H9 (cell line): ENCODE data around the gene DCAF12. TPM values are rescaled to one million over a fixed set of nuclear protein-coding genes. Genes with fewer than 3 reads are reported as not detected.

ENCODE experiments used
- DNase-seq: peaks from one replicate; pipeline ENCODE4 v3.0.0-alpha.2; 2017
- H2AFZ ChIP-seq: one replicate; pipeline ENCODE4 v1.6.1; 2013; ENCODE audit warnings: mild to moderate bottlenecking, low read length, control low read depth, moderate library complexity
- H2AK5ac ChIP-seq: 2 replicates; pipeline ENCODE4 v1.6.1; 2013; ENCODE audit warnings: low read length, control low read depth, mixed read lengths; ENCODE audit not compliant: insufficient read length
- H2BK120ac ChIP-seq: one replicate; pipeline ENCODE4 v1.6.1; 2013; ENCODE audit warnings: low read depth, mild to moderate bottlenecking, low read length, control low read depth, inconsistent platforms; ENCODE audit not compliant: poor library complexity, severe bottlenecking
- H2BK12ac ChIP-seq: 2 replicates; pipeline ENCODE4 v1.6.1; 2013; ENCODE audit warnings: low read length, control low read depth, mixed read lengths, low read depth; ENCODE audit not compliant: insufficient read length
- H2BK15ac ChIP-seq: 2 replicates; pipeline ENCODE4 v1.6.1; 2013; ENCODE audit warnings: low read depth, low read length, control low read depth
- H2BK20ac ChIP-seq: one replicate; pipeline ENCODE4 v1.6.1; 2013; ENCODE audit warnings: low read depth, mild to moderate bottlenecking, low read length, control low read depth, inconsistent platforms; ENCODE audit not compliant: poor library complexity, severe bottlenecking
- H2BK5ac ChIP-seq: 2 replicates; pipeline ENCODE4 v1.6.1; 2013; ENCODE audit warnings: low read length, control low read depth, mixed read lengths; ENCODE audit not compliant: insufficient read length
- H3K14ac ChIP-seq: 2 replicates; pipeline ENCODE4 v1.6.1; 2013; ENCODE audit warnings: low read length, control low read depth; ENCODE audit not compliant: insufficient read depth
- H3K18ac ChIP-seq: 2 replicates; pipeline ENCODE4 v1.6.1; 2013; ENCODE audit warnings: low read depth, mild to moderate bottlenecking, mixed read lengths, low read length, control low read depth; ENCODE audit not compliant: insufficient read length
- H3K23ac ChIP-seq: 2 replicates; pipeline ENCODE4 v1.6.1; 2013; ENCODE audit warnings: low read length, control low read depth, mixed read lengths, low read depth; ENCODE audit not compliant: insufficient read length
- H3K23me2 ChIP-seq: 2 replicates; pipeline ENCODE4 v1.6.1; 2013; ENCODE audit warnings: low read depth, mild to moderate bottlenecking, mixed read lengths, low read length, control low read depth; ENCODE audit not compliant: insufficient read length, poor library complexity, severe bottlenecking
- H3K27ac ChIP-seq: 2 replicates; pipeline ENCODE4 v1.5.1; 2013; ENCODE audit warnings: low read length, control low read depth, mixed read lengths, low read depth; ENCODE audit not compliant: insufficient read length
- H3K27me3 ChIP-seq: 2 replicates; pipeline ENCODE4 v1.6.1; 2013; ENCODE audit warnings: low read length, control low read depth, inconsistent platforms; ENCODE audit not compliant: insufficient read depth
- H3K4ac ChIP-seq: 2 replicates; pipeline ENCODE4 v1.6.1; 2013; ENCODE audit warnings: low read depth, mild to moderate bottlenecking, control low read depth, inconsistent platforms, low read length, moderate library complexity
- H3K4me1 ChIP-seq: 2 replicates; pipeline ENCODE4 v1.6.1; 2013; ENCODE audit warnings: low read length, control low read depth, inconsistent platforms; ENCODE audit not compliant: insufficient read depth
- H3K4me2 ChIP-seq: 2 replicates; pipeline ENCODE4 v1.6.1; 2013; ENCODE audit warnings: low read length, control low read depth, mixed read lengths; ENCODE audit not compliant: insufficient read length, insufficient read depth
- H3K56ac ChIP-seq: 2 replicates; pipeline ENCODE4 v1.6.1; 2013; ENCODE audit warnings: low read depth, mild to moderate bottlenecking, mixed read lengths, low read length, control low read depth; ENCODE audit not compliant: insufficient read length
- H3K79me1 ChIP-seq: 2 replicates; pipeline ENCODE4 v1.6.1; 2013; ENCODE audit warnings: low read depth, mild to moderate bottlenecking, moderate library complexity, low read length, control low read depth, inconsistent platforms; ENCODE audit not compliant: insufficient read depth, poor library complexity, severe bottlenecking
- H3K79me2 ChIP-seq: 2 replicates; pipeline ENCODE4 v1.6.1; 2013; ENCODE audit warnings: low read length, control low read depth, inconsistent platforms; ENCODE audit not compliant: insufficient read depth
- H3K9ac ChIP-seq: 2 replicates; pipeline ENCODE4 v1.6.1; 2013; ENCODE audit warnings: low read length, control low read depth, mixed read lengths; ENCODE audit not compliant: insufficient read length; ENCODE audit errors: extremely low read depth
- H3K9me3 ChIP-seq: one replicate; pipeline ENCODE4 v1.6.1; 2013; ENCODE audit warnings: low read depth, low read length, inconsistent platforms; ENCODE audit not compliant: control insufficient read depth
- H3T11ph ChIP-seq: one replicate; pipeline ENCODE4 v1.6.1; 2013; ENCODE audit warnings: mild to moderate bottlenecking, low read length, control low read depth, inconsistent platforms
- H4K20me1 ChIP-seq: one replicate; pipeline ENCODE4 v1.6.1; 2013; ENCODE audit not compliant: control insufficient read depth, insufficient read length, insufficient read depth
- H4K5ac ChIP-seq: 2 replicates; pipeline ENCODE4 v1.6.1; 2013; ENCODE audit warnings: low read depth, mild to moderate bottlenecking, mixed read lengths, low read length, control low read depth; ENCODE audit not compliant: insufficient read length
- H4K8ac ChIP-seq: replicated peaks from 2 replicates; pipeline ENCODE4 v1.6.1; 2013; ENCODE audit warnings: low read length, control low read depth, mixed read lengths, low read depth; ENCODE audit not compliant: insufficient read length
- H4K91ac ChIP-seq: 2 replicates; pipeline ENCODE4 v1.6.1; 2013; ENCODE audit warnings: low read depth, mild to moderate bottlenecking, moderate library complexity, mixed read lengths, low read length, control low read depth; ENCODE audit not compliant: insufficient read length
- H3K27ac Mint-ChIP-seq, 3 experiments: 2 replicates in 2 of 3; 3 replicates in 1 of 3; pipeline ENCODE4 v1.8.0; 2020 to 2021; ENCODE audit warnings: mixed read lengths in 3 of 3, mild to moderate bottlenecking in 1 of 3, moderate library complexity in 1 of 3
- H3K27me3 Mint-ChIP-seq: 2 replicates; pipeline ENCODE4 v1.8.0; 2021; ENCODE audit warnings: low read depth, mild to moderate bottlenecking, moderate library complexity, mixed read lengths
- H3K36me3 Mint-ChIP-seq, 3 experiments: 2 replicates in 2 of 3; 3 replicates in 1 of 3; pipeline ENCODE4 v1.8.0; 2020 to 2021; ENCODE audit warnings: low read depth in 3 of 3, mixed read lengths in 3 of 3; ENCODE audit not compliant: insufficient read depth in 1 of 3
- H3K4me1 Mint-ChIP-seq, 2 experiments: 2 replicates each; pipeline ENCODE4 v1.8.0; 2020; ENCODE audit warnings: mixed read lengths in 2 of 2
- H3K4me3 Mint-ChIP-seq, 2 experiments: 2 replicates in 1 of 2; 3 replicates in 1 of 2; pipeline ENCODE4 v1.8.0; 2020 to 2021; ENCODE audit warnings: mild to moderate bottlenecking in 2 of 2, mixed read lengths in 2 of 2, moderate library complexity in 1 of 2
- H3K9me3 Mint-ChIP-seq, 2 experiments: 2 replicates in 1 of 2; 3 replicates in 1 of 2; pipeline ENCODE4 v1.8.0; 2020; ENCODE audit warnings: mild to moderate bottlenecking in 2 of 2, mixed read lengths in 2 of 2, moderate library complexity in 1 of 2
- CTCF ChIP-seq: fragments of 200-600 bp; sonication (generic); conservative IDR thresholded peaks from 3 replicates; pipeline ENCODE4 v1.8.0; 2021; ENCODE audit warnings: antibody characterized with exemption, mild to moderate bottlenecking
- WGBS: extraction: QIAGEN DNeasy Blood & Tissue Kit; methylation state at CpG from one replicate; pipeline ENCODE4 v1.1.7; 2013; ENCODE audit warnings: missing lambda C conversion rate, low lambda C conversion rate, mixed read lengths; ENCODE audit not compliant: insufficient read length; ENCODE audit errors: extremely low coverage; 5-methylcytosine and 5-hydroxymethylcytosine counted together
- total RNA-seq: library from RNA; stranded (reverse); gene quantifications from 2 replicates; pipeline ENCODE4 v1.2.1, GENCODE V29; 2021

The DCAF12 gene
- total RNA-seq, 1 experiment from 2014 or later = 33.6 TPM

GRCh38 chr9:34093578-34093977 lies 32.9 kb downstream of the DCAF12 start:
- H3K27ac ChIP-seq = no peak overlapping the region
- H3K4me1 Mint-ChIP-seq = no peaks in the 10 kb centered on the region

More at GRCh38 chr9:34093578-34093977, 32.9 kb downstream of the DCAF12 start:
- Histone ChIP-seq H3K79me2 (no peaks in the 10 kb centered on the region), H3K9ac (no peak overlapping the region), H4K8ac (no peak overlapping the region), H4K20me1 (no peaks in the 10 kb centered on the region), H3K4me2 (no peak overlapping the region), H2BK120ac (no peak overlapping the region), H3T11ph (no peak overlapping the region), H3K23ac (no peak overlapping the region), H3K18ac (no peak overlapping the region), H3K79me1 (no peaks in the 10 kb centered on the region), H4K91ac (no peak overlapping the region), H3K14ac (no peak overlapping the region), H3K4ac (no peak overlapping the region), H2BK5ac (no peak overlapping the region), H2AFZ (no peak overlapping the region), H3K4me1 (no peaks in the 10 kb centered on the region), H3K27me3 (no peaks in the 10 kb centered on the region), H4K5ac (no peak overlapping the region), H3K56ac (no peak overlapping the region), H2AK5ac (no peak overlapping the region), H2BK15ac (no peak overlapping the region), H2BK12ac (no peak overlapping the region), H2BK20ac (no peak overlapping the region), H3K23me2 (no peaks in the 10 kb centered on the region), H3K9me3 (no peaks in the 10 kb centered on the region)
- Mint-ChIP-seq H3K36me3 (peaks cover 25 to 91% (median 78%) of the 10 kb centered on the region in 3 experiments; a peak in 6 of 7 replicates), H3K27me3 (no peaks in the 10 kb centered on the region), H3K27ac (no peak overlapping the region), H3K9me3 (no peaks in the 10 kb centered on the region), H3K4me3 (no peak overlapping the region)
- no CpG with 5 or more reads among the region's 5 CpGs for WGBS
- no peak for DNase-seq
- TF ChIP-seq CTCF = no peak
